Germinal center (tissue), 1 donor: Measurements from ENCODE around the gene CEP112.

Source experiments
- DNase-seq: peaks from one replicate; pipeline ENCODE4 v3.0.0; 2012; ENCODE audit warnings: mixed read lengths, low spot score

CEP112 gene

DNA sequence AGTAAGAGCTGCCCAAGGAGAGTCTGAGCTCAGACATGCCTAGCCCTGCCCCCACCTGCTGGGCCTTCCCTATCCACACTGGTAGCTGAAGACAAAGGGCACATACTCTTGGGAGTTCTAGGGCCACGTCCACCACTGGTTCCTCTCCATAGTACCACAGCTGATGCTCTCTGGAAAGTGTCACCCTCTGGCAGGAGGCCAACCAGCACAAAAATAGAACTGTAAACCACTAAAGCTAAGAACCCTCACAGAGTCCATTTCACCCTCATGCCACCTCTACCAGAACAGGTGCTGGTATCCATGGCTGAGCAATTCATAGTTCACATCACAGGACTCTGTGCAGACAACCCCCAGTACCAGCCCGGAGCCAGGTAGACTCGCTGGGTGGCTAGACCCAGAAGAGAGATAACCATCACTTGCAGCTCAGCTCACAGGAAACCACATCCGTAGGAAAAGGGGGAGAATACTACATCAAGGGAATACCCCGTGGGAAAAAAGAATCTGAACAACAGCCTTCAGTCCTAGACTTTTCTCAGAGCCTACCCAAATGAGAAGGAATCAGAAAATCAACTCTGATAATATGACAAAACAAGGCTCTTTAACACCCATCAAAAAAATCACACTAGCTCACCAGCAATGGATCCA is 115.3 kb downstream of the CEP112 start:
- DNase-seq: no peak

DNA sequence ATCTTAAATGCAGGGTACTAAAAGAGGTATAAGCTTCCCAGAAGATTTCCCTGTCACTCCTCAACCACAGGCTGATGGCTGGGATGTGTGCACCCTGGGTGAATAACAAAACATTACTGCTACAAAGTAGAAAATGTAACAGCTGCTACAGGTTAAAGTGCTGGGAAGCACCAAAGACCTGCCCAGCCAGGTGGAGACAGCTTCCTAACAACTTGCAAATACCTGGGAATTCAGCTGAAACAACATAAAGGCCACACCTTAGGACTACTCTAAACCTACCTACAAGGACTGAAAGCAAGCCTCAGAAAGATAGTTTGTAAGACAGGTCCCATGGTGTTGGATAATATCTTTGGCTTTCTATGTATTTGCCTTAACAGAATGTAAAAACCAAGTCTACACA is 118.5 kb downstream of the CEP112 start:
- no peak for DNase-seq

DNA sequence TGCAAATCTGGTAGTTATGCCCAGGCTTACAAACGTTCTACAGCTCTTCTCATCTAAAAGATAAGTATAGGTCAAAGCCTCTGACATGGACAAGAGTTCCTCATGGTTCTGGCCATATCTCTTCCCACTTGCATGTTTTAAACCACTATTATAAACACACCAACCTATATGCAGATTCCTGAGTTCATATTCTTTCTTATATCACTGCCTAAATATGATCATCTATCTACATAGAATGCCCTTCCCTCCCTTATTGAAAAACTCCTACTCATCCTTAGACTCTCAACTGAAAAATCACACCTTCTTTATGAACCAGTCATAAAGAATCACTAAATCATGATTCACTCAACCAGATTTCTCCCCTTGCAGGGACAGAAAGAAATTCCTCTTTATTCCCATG is 128.2 kb downstream of the CEP112 start:
- DNase-seq: no peak

DNA sequence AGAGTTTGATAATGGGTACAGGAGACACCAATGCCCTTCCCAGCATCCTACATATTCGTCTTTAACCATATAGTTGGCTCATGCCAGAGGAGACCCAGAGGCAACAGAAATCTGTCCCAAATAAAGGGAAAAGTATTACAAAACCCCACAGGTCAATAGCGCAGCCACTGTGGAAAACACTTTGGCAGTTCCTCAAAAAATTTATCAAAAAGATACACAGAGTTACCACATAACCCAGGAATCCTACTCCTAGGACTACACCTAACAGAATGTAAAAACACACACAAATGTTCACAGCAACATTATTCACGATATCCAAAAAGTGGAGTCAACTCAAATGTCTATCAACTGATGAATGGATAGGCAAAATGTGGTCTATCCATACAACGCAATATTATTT is 135.8 kb downstream of the CEP112 start:
- no peak for DNase-seq

DNA sequence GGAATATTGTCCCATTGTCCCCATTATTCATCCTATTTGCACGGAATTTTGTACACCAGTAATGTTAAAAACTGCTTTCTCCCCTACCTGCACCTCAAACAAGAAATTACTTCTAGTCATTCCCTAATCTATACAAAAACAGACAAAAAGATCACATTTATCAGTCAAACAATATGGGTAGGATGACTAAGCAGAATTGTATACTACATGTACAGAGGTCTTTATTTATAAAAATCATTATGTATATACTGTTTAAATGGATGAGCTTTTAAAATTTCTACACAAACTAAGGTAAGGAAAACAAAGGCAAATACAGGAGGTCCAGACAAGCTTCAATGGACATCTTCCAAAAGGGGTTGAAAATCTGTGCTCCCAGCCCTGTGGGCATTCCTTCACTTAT is 137.7 kb downstream of the CEP112 start:
- DNase-seq: no peak

DNA sequence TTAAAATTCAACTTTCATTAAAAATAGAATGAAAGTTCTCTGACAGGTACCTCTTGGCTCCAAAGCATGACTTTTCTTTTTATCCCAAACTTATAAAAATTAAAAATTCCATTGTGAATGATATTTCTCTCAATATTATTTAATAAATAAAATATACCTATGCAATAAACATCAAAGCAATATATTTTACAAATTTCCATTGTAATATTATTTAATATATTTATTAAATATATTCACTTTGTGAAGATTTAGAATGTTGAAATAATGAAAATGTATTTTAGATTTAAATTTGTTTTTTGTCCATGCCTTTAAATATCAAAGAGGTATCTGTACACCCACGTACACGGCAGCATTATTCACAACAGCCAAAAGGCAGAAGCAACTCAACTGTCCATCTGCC is 147.8 kb downstream of the CEP112 start:
- no peak for DNase-seq

DNA sequence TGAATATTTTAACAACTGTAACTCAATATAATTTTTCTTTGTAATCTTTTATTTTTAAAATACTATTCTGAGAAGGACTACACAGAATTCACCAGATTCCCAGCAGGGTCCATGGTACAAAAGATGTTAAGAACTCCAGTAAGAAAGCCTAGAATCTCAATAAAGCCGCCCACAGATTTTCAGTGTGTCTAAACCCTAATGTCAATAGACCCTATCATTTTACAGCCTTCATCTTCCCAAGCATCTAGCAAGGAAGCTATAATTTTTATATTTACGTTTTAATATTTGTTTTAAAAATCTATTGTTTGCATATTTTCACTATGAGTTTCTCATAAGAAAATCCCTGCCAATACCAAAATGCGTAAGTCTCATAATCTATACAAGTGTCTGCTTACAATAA is 148.5 kb downstream of the CEP112 start:
- DNase-seq: no peak

DNA sequence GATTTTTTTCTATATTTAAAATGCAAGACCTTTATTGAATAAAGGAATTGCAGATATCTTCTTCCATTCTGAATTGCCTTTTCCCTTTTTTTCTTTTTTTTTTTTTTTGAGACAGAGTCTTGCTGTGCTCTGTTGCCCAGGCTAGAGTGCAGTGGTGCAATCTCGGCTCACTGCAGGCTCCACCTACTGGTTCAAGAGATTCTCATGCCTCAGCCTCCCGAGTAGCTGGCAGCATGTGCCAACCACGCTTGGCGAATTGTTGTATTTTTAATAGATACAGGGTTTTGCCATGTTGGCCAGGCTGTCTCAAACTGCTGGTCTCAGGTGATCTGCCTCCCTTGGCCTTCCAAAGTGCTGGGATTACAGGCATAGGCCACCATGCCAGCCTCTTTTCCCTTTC is 151.5 kb downstream of the CEP112 start:
- no peak for DNase-seq

DNA sequence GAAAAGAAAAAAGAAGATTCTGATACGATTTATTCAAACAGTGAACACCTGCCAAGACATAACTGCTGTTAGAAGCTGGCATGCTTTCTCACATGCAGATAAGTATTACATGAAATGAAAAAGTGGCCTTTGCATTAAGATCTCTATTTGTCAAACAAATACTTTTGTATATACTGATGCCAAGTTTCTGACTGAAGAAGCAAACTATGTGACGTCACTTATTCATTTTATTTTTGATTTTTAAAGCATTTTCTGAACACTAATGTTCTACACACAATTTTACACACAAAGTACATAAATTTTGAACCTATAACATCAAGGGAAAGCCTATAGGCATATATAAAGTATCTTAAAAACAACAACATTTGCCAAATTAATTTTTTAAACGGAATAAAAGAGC is 153.8 kb downstream of the CEP112 start:
- no peak for DNase-seq

DNA sequence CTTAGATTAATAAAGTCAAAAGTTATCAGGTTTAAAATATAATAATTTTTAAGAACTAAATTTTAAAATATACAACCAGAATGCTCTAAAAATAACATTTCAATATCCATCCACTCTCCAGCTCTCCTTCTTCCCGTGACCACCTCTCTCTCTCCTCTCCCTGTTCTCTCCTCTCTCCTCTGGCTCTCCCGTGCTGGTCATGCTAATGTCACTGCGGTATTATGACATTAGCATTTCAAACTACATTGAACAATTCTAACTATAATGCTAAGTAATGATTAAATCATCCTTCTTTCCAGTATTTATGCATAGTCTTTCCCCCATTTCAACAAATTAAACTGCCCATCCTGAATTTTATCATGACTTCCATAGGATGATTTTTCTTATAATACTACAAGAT is 154.7 kb downstream of the CEP112 start:
- DNase-seq: no peak

DNA sequence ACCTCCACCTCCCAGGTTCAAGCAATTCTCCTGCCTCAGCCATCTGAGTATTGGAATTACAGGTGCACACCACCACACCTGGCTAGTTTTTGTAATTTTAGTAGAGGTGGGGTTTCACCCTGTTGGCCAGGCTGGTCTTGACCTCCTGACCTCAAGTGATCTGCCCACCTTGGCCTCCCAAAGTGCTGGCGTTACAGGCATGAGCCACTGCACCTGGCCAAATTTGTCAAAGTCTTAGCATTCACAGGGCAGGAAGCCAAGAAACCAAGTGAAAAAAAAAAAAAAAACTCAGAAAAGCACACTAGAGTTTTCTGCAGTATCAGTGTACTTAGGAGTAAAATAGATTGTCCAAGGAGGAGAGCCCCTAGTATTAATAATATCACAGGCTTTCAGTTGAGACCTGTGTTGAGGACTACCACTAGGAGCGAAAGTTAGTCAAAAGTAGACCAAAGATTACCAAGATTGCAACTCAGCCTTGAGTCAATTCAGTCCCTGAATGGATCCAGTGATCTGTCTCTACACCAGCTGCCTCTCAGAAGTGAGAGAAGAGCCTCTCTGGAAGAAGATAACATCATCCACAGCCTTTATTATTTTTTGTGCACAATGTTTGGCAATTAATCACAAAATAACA is 159.7 kb downstream of the CEP112 start:
- DNase-seq: no peak

DNA sequence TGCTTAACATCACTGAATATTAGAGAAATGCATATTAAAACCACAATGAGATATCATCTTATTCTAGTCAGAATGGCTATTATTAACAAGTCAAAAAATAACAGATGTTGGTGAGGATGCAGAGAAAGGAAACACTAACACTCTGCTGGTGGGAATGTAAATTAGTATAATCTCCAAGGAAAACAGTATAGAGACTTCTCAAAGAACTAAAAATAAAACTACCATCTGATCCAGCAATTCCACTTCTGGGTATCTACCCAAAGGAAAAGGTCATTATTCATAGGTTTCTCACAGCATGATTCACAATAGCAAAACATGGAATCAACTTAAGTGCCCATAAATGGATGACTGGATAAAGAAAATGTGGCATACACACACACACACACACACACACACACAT is 166.4 kb downstream of the CEP112 start:
- no peak for DNase-seq

DNA sequence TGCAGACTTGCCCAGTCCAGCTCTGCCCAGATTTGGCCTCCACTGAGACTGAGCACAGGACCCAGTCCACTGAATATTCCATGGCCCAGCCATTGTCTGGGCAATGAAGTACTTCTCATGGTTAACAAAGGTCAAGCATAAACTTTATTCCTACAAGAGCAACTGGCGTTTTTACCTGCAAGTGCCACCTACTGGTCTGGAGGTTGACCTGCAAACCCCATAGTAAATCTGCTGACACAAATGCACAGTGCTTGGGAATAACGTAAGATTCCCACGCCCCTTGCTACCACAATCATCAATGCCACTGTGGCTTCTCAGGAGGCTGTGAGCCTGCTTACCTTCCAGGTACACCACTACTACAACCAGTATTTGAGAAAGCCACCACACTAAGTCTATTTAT is 170.2 kb downstream of the CEP112 start:
- no peak for DNase-seq

DNA sequence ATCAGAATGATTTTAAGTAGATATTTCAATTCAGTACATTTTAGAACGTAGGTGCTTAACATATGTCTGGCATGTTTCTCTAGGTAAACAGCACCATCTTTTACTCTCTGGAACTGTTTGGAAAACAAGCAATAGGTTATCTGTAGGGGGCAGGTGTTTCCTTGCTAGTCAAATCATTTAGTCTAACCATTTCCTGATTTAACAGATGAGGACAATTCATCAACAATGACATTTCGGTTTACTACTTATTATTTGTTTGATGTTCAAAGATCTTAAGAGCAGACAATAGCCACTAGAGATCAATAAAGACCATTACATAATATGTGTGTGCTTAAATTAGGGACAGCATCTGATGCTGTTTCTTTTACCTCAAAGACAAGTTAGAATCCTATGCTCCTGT is 173.1 kb downstream of the CEP112 start:
- DNase-seq: no peak

DNA sequence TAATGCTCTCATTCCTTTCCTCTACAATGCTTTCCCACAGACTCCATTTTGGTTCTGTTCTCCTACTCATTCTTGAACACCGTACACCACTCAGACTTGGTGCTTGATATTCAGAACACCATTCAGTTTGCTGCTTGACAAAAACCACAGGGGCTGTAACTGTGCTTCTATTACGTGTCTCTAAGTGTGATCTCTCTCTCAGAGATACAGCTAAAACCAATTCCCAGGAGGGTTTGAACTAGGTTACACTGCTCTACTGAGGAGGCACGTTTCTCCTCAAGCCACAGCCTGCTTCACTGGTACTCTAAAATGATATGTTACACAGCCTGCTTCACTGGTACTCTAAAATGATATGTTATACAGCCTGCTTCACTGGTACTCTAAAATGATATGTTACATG is 175.7 kb downstream of the CEP112 start:
- DNase-seq: no peak

DNA sequence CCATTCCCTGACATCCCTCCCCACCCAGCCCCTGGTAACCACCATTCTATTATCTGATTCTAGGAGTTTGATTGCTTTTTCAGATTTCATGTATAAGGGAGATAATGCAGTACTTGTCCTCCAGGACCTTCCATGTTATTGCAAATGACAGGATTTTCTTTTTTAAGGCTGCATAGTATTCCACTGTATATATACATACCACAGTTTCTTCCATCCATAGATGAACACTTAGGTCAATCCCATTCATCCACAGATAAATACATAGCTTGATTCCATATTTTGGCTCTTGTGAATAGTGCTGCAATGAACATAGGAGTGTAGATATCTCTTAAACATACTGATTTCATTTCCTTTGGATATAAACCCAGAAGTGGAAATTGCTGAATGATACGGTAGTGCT is 183.3 kb downstream of the CEP112 start:
- DNase-seq: no peak

DNA sequence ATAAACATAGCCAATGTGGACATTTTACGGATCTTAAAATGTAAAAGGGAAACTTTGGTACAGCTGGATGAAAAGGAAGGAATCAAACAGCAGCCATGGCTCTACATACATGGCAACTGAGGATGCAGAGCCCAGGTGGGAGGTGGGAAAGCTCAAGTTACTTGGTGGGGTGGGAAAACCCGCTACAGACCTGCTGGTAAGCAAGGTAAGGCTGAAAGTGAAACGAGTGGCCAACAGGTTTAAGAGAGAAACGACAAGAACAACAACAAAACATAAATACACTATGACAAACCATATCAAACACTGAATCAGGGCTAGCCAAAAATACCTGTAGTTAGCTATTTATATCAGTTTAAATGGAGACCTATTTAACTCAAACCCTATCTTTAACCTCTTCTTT is 185.3 kb downstream of the CEP112 start:
- no peak for DNase-seq

DNA sequence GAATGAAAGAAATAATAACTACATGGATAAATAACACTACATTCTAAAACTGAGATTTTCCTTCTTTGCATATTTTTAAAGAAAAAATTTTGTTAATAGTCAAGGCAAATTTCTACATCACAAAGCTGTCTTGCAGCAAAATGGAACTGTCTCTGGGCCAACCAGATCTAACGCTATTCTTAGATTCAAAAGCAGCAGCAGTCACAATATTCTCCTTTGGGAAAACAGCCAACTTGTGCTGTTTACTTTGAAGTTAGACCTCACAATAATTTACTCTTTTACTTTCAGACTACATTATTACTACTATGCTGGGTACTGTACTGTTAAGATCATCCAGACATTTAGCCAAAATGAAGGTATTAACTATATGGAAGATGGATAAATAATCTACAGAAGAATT is 189.1 kb downstream of the CEP112 start:
- DNase-seq: no peak

DNA sequence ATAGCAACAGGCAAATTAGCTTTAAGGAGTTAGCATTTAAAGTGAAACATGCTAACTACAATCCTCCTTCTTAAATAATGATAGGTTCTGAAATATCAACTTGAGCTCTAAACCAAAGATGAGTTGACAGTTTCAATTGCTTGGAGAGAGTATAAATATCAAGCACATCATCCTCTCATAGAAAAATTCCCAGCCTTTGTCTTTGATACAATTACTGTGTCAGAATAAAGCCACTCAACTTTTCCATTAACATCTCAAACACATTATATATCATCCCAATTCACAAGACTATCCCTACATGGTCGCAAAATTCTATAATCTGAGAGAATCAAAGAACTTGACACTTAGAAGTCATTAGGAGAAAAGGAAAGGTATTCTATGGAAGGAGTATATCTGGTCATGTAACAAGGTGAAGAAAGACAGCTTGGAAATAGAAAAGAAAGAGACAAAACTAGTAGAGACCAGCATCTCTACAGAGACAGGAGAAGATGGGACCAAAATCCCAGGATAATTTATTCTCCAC is 189.8 kb downstream of the CEP112 start:
- DNase-seq: no peak

DNA sequence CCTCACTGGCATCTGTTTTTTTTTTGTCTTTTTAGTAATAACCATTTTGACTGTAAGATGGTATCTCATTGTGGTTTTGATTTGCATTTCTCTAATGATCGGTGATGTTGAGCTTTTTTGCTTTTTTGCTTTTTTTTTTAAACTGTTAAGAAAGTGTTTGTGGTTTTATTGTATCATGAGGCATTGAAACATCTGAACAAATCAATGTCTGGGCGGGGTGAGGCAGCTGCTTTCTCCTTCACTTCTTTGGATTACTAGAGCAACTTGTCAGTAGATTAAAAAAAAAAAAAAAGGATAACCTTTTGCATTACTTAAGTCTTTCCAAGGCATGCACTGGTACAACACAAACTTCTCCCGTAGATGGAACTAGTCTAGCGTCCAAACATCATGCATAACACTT is 191.7 kb downstream of the CEP112 start:
- no peak for DNase-seq

DNA sequence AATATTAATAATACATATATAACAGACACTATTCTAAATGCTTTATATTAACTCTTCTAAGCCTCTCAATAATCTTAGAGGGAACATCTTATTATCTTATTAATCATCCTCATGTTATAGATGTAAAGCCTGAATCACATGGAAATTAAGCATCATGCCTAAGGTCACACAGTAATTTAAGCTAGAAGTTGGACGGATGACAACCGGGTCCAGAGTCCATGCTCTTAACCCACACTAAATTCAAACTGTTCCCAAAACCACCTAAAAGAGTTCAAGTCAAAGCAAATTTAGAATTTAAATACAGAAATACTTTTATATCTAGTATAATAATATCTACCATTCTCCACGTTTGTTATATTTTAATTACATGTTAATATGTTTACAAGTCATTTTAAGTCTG is 193.3 kb downstream of the CEP112 start:
- DNase-seq: no peak

DNA sequence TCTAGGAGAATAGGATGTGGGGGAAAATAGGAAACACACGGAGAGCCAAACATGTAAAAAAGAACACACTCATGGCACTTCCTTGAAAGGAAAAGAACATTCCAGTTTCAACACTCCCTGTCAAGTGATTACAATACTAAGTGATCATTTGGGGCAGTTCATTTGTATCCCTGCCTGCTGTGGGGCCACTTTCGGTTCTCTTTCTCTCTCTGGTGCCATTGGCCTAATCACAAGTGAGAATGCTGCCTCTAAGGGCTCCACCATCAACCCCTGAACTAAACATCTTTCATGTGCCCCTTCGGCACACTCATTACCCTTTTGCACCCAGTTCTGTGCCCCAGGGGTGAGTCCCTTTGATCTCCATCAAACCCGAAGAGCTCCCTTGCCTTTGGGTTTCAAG is 197.3 kb downstream of the CEP112 start:
- no peak for DNase-seq

DNA sequence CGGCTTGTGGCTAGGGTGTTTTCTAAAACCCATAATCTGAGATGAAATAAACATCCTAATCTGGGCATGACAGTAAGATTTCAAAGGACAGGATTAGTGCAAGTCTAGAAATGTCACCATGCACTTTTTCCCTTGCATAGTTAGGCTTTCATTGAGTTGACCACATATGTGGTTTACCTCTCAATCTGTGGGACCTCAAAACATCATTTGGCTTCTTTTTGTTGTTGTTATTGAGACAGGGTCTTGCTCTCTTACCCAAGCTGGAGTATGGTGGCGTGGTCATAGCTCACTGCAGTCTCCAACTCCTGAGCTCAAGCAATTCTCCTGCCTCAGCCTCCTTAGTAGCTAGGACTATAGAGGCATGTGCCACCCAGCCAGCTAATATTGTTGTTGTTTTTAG is 197.8 kb downstream of the CEP112 start:
- no peak for DNase-seq

DNA sequence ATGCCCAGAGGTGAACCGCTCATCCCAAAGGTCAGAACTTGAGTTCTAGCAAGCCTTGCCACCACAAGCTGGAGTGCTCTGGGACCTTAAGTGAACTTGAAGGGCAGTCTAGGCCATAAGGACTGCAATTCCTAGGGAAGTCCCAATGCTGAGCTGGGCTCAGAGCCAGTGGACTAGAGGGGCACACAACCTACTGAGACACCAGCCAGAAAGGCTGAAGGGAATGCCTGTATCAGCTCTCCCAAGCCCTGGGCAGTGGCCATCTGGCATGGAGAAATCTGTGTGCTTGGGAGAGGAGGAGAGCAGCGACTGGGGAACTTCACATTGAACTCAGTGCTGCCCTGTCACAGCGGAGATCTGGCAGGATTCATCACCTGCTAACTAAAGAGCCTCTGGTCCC is 201.3 kb downstream of the CEP112 start:
- DNase-seq: no peak
